HepG2 (cell line): ENCODE measurements around the gene EXOSC7. TPM values are rescaled to one million over a fixed set of nuclear protein-coding genes. Genes with fewer than 3 reads are reported as not detected.

Experiments used
- ATAC-seq: fragments of 200-7000 bp; cut with Tn5 transposase; 3 replicates; pipeline ENCODE4 v1.9.1; 2020; ENCODE audit warnings: mild to moderate bottlenecking, moderate library complexity
- BruUV-seq: library from RNA; stranded (reverse); fragments of 400-500 nt; replicated peaks from 2 replicates; lab custom pipeline; 2021; lab: Mats Ljungman, UMichigan
- CTCF ChIA-PET: fragments of 300-600 bp; formaldehyde crosslinking; extraction: SDS; loops from one replicate; lab custom pipeline; 2021; ENCODE audit warnings: low total read pairs, inconsistent platforms, low intra/inter-chr PET ratio; lab: Yijun Ruan, JAX
- POLR2A ChIA-PET: fragments of 350-600 bp; sonication (Branson Sonifier 250); formaldehyde crosslinking; loops from one replicate; lab custom pipeline; 2020; ENCODE audit warnings: antibody characterized with exemption, inconsistent platforms; lab: Yijun Ruan, JAX
- DNase-seq: peaks from one replicate; pipeline ENCODE4 v3.0.0-alpha.2; 2015; ENCODE audit warnings: low spot score
- FAIRE-seq: peaks from 3 replicates; lab custom pipeline; 2011; peaks lifted over from hg19 to GRCh38; lab: Jason Lieb, UNC
- H2AFZ ChIP-seq: one replicate; pipeline ENCODE4 v1.6.1; 2011; ENCODE audit warnings: low read length, inconsistent platforms
- H3K27ac ChIP-seq: fragments of 300-600 bp; 3 replicates; pipeline ENCODE4 v1.8.0; 2011; ENCODE audit warnings: mixed run types, mild to moderate bottlenecking, mixed read lengths, low read length, inconsistent platforms; ENCODE audit not compliant: insufficient read depth; ENCODE audit errors: extremely low read length
- H3K27me3 ChIP-seq, 2 experiments: fragments of 200-600 bp in 1 of 2; 2 replicates in 1 of 2; 3 replicates in 1 of 2; pipeline versions ENCODE4 v1.6.0 to v1.8.0; 2011; ENCODE audit warnings: low read length in 2 of 2, mild to moderate bottlenecking in 2 of 2, moderate library complexity in 2 of 2, inconsistent platforms in 1 of 2; ENCODE audit not compliant: insufficient read depth in 2 of 2, control insufficient read depth in 1 of 2
- H3K36me3 ChIP-seq, 2 experiments: fragments of 200-600 bp in 1 of 2; replicated peaks in 1 of 2; 2 replicates in 1 of 2; 3 replicates in 1 of 2; pipeline versions ENCODE4 v1.5.1 to v1.8.0; 2011; ENCODE audit warnings: low read length in 2 of 2, inconsistent platforms in 1 of 2; ENCODE audit not compliant: insufficient read depth in 2 of 2, control insufficient read depth in 1 of 2
- H3K4me1 ChIP-seq: 2 replicates; pipeline ENCODE4 v1.5.1; 2012; ENCODE audit warnings: low read length, inconsistent platforms; ENCODE audit not compliant: insufficient read depth
- H3K4me2 ChIP-seq: 2 replicates; pipeline ENCODE4 v1.6.0; 2011; ENCODE audit warnings: low read depth, low read length, inconsistent platforms
- H3K4me3 ChIP-seq, 3 experiments: fragments of 200-600 bp in 1 of 3; sonication (generic), shearing (Covaris generic) in 1 of 3; replicated peaks in 1 of 3; 2 replicates each; pipeline ENCODE4 v1.5.1; 2011 to 2016; ENCODE audit warnings: low read length in 3 of 3, inconsistent platforms in 2 of 3, low read depth in 2 of 3, mild to moderate bottlenecking in 2 of 3, control low read depth in 1 of 3, mixed read lengths in 1 of 3; ENCODE audit not compliant: insufficient read depth in 1 of 3
- H3K79me2 ChIP-seq: one replicate; pipeline ENCODE4 v1.6.1; 2011; ENCODE audit warnings: low read length, inconsistent platforms; ENCODE audit not compliant: insufficient read depth
- H3K9ac ChIP-seq: 2 replicates; pipeline ENCODE4 v1.6.0; 2011; ENCODE audit warnings: mild to moderate bottlenecking, low read depth, low read length, inconsistent platforms; ENCODE audit not compliant: insufficient read depth
- H3K9me3 ChIP-seq: 2 replicates; pipeline ENCODE4 v1.5.1; 2012; ENCODE audit warnings: mild to moderate bottlenecking, low read length
- H4K20me1 ChIP-seq: 2 replicates; pipeline ENCODE4 v1.6.0; 2011; ENCODE audit warnings: inconsistent platforms, mild to moderate bottlenecking, low read length, moderate library complexity; ENCODE audit not compliant: insufficient read depth
- ARHGAP35 ChIP-seq: sonication (generic); formaldehyde crosslinking; IDR thresholded peaks from 2 replicates; pipeline ENCODE4 v1.9.0; 2022; ENCODE audit warnings: mild to moderate bottlenecking, inconsistent platforms, moderate library complexity, missing genetic modification reagents, borderline replicate concordance
- ARID2 ChIP-seq: sonication (generic); formaldehyde crosslinking; IDR thresholded peaks from 2 replicates; pipeline ENCODE4 v1.8.1; 2022; ENCODE audit warnings: mild to moderate bottlenecking, missing genetic modification reagents, borderline replicate concordance
- FLYWCH1 ChIP-seq: sonication (generic); formaldehyde crosslinking; IDR thresholded peaks from 2 replicates; pipeline ENCODE4 v1.8.1; 2023; ENCODE audit warnings: mild to moderate bottlenecking, missing genetic modification reagents
- HNF1B ChIP-seq: sonication (generic); formaldehyde crosslinking; IDR thresholded peaks from 2 replicates; pipeline ENCODE4 v1.5.1; 2020; ENCODE audit warnings: mild to moderate bottlenecking, moderate library complexity, missing genetic modification reagents
- MAFK ChIP-seq, 2 experiments: IDR thresholded peaks in 1 of 2; conservative IDR thresholded peaks in 1 of 2; 2 replicates each; pipeline ENCODE4 v1.6.1; 2011; ENCODE audit warnings: improper control_type of control experiment in 2 of 2, low read length in 2 of 2
- NR1H2 ChIP-seq: sonication (generic); formaldehyde crosslinking; IDR thresholded peaks from 2 replicates; pipeline ENCODE4 v1.8.1; 2022; ENCODE audit warnings: low read depth, missing genetic modification reagents, borderline replicate concordance
- YEATS4 ChIP-seq: sonication (generic); formaldehyde crosslinking; IDR thresholded peaks from 2 replicates; pipeline ENCODE4 v1.4.0; 2020; ENCODE audit warnings: missing genetic modification reagents, borderline replicate concordance
- ZNF225 ChIP-seq: sonication (generic); formaldehyde crosslinking; IDR thresholded peaks from 2 replicates; pipeline ENCODE4 v1.4.0; 2020; ENCODE audit warnings: mild to moderate bottlenecking, missing genetic modification reagents
- ZNF660 ChIP-seq: sonication (generic); formaldehyde crosslinking; IDR thresholded peaks from 2 replicates; pipeline ENCODE4 v1.5.1; 2020; ENCODE audit warnings: mild to moderate bottlenecking, low read depth, missing genetic modification reagents, borderline replicate concordance
- ZNF672 ChIP-seq: sonication (generic); formaldehyde crosslinking; IDR thresholded peaks from 2 replicates; pipeline ENCODE4 v1.8.1; 2022; ENCODE audit warnings: missing genetic modification reagents
- WGBS: methylation state at CpG from one replicate; pipeline ENCODE4 v1.1.6; 2017; ENCODE audit warnings: low lambda C conversion rate; 5-methylcytosine and 5-hydroxymethylcytosine counted together
- in situ Hi-C: cut with HindIII; loops from 2 replicates; pipeline ENCODE4 v1.10.0; 2017; ENCODE audit warnings: low pct_unique_long_range_greater_than_20kb; ENCODE audit not compliant: extremely low pct_ligation_motif_present
- intact Hi-C: fragments of 100-400 bp; cut with micrococcal nuclease; formaldehyde crosslinking; loops from one replicate; pipeline ENCODE4 v1.10.0; 2022; ENCODE audit not compliant: unreplicated experiment
- polyA plus RNA-seq, 8 experiments: library from polyadenylated mRNA; depleted of rRNA in 3 of 8; stranded (reverse) in 7 of 8; unstranded in 1 of 8; fragments of >200 nt; fragmentation: Illumina TruSeq in 4 of 8; extraction: Trizol in 4 of 8; gene quantifications; 2 replicates each; pipeline versions ENCODE4 v1.2.1 to v1.2.3, GENCODE V29; 2011 to 2016; ENCODE audit warnings: low read depth in 4 of 8, missing spikeins in 1 of 8, mixed read lengths in 1 of 8; ENCODE audit not compliant: insufficient read depth in 1 of 8
- total RNA-seq, 5 experiments: library from RNA; depleted of rRNA; stranded (reverse); fragments of >200 nt; fragmentation: Illumina TruSeq; extraction: Trizol; gene quantifications; 2 replicates each; pipeline ENCODE4 v1.2.3, GENCODE V29; 2016; ENCODE audit warnings: low read depth in 1 of 5

The EXOSC7 gene
- total and polyA plus RNA-seq, 2 of the 13 experiments (the other 11 are each of a cell fraction or from before 2014, with no cell fraction given): 68.3 to 74.7 TPM

DNA sequence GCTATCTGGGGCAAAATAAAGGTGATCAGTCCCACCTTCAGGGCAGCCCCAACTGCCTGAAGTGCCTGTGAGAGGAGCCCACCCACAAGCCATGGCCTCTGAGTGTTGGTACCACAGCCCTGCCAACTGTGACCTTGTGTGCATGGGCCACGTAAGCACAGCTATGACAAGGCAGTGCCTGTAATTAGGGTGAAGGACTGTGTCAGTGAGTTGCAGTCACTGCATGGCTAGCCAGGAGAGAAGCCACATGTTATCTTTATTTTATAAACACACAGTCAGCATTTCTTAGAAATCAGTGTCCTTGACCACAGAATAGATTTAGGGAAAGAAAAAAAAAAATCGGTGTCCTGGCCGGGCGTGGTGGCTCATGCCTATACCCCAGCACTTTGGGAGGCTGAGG lies 24.8 kb downstream of the EXOSC7 start (continued):
- TF ChIP-seq FLYWCH1 (CRISPR knock-in tag): no peak
- no peak for TF ChIP-seq HNF1B (CRISPR knock-in tag)
- no peak for TF ChIP-seq ZNF225
- peak; percentile 80 to 88 for TF ChIP-seq MAFK (conservative IDR thresholded peaks at IDR 0.05 in 1 of 2, IDR thresholded peaks at IDR 0.05 in 1 of 2; ENCODE audit: low read length in 2 of 2)

DNA sequence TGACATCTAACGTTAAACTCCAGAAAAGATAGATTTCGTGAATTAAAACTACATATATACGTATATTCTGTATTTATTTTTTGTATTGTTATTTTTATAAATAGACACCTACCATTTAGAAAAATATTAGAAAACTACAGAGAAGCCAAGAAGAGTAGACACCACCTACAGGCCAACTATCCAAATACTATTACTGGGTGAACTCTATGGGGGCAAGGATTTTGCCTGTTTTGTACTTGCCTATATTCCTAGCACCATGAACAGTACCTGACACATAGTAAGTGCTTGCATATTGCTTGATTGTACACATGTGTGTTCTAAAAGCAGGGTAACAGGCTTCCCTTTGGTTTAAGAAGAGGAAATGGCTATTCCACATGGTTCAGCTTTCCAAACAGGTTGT lies 25.7 kb downstream of the EXOSC7 start:
- no peaks in the 10 kb centered on the region for H3K79me2 ChIP-seq
- peaks cover 25 to 72% of the 10 kb centered on the region in 2 experiments for H3K36me3 ChIP-seq
- H3K27ac ChIP-seq: peak overlapping the region; percentile 15
- DNase-seq: no peak
- WGBS: 95% methylated on average over 3 of the region's 3 CpGs
- no peaks in the 10 kb centered on the region for H3K9me3 ChIP-seq
- intact Hi-C loops: no loop called here
- no peak overlapping the region for H3K9ac ChIP-seq
- no peak overlapping the region for H3K4me3 ChIP-seq
- POLR2A ChIA-PET: no interaction called here
- H4K20me1 ChIP-seq: no peaks in the 10 kb centered on the region
- TF ChIP-seq ZNF660 (CRISPR knock-in tag): no peak
- TF ChIP-seq ZNF672: no peak
- no peak for TF ChIP-seq NR1H2
- no peak for TF ChIP-seq ARHGAP35
- no peak for TF ChIP-seq ARID2 (CRISPR knock-in tag)
- TF ChIP-seq YEATS4 (CRISPR knock-in tag): no peak
- TF ChIP-seq, all 625 proteins: peak for 0
- in situ Hi-C loops: no loop called here
- Histone ChIP-seq H3K4me2 (no peak overlapping the region), H3K4me1 (peaks cover 14% of the 10 kb centered on the region), H3K27me3 (no peaks in the 10 kb centered on the region), H2AFZ (no peak overlapping the region)
- CTCF ChIA-PET: no interaction called here
- BruUV-seq: no TSS peak
- ATAC-seq (peak; percentile 37; the same call in 1 of the 3 replicates), FAIRE-seq (peak; percentile 15)
